Neural cell (in vitro differentiated cells): ENCODE results near the gene GPR142. TPM values are rescaled to one million over a fixed set of nuclear protein-coding genes. Genes with fewer than 3 reads are reported as not detected.

Source experiments
- H2AFZ ChIP-seq: fragments of 200-600, 300-800 bp; sonication (generic), shearing (Covaris generic); 2 replicates; pipeline ENCODE4 v1.6.0; 2014; ENCODE audit warnings: low read depth, mild to moderate bottlenecking, antibody characterized with exemption, low read length, moderate library complexity
- H3F3A ChIP-seq: fragments of 200-600 bp; shearing (Covaris generic); 2 replicates; pipeline ENCODE4 v1.6.1; 2016; ENCODE audit warnings: mild to moderate bottlenecking, moderate library complexity, mixed read lengths, antibody characterized with exemption, low read length; ENCODE audit not compliant: insufficient read depth, poor library complexity, severe bottlenecking
- H3K27ac ChIP-seq: fragments of 200-600, 300-800 bp; sonication (generic), shearing (Covaris generic); 2 replicates; pipeline ENCODE4 v1.5.1; 2014; ENCODE audit warnings: mild to moderate bottlenecking, low read length, moderate library complexity
- H3K27me3 ChIP-seq: fragments of 300-800, 200-600 bp; sonication (generic), shearing (Covaris generic); 2 replicates; pipeline ENCODE4 v1.6.0; 2014; ENCODE audit warnings: mild to moderate bottlenecking, low read depth, low read length, moderate library complexity; ENCODE audit not compliant: insufficient read depth
- H3K36me3 ChIP-seq: fragments of 300-800, 200-600 bp; sonication (generic), shearing (Covaris generic); 2 replicates; pipeline ENCODE4 v1.5.1; 2014; ENCODE audit warnings: mild to moderate bottlenecking, antibody characterized with exemption, low read length, moderate library complexity; ENCODE audit not compliant: insufficient read depth
- H3K4me2 ChIP-seq: fragments of 300-800, 200-600 bp; sonication (generic), shearing (Covaris generic); 2 replicates; pipeline ENCODE4 v1.6.0; 2014; ENCODE audit warnings: mild to moderate bottlenecking, low read length
- H3K4me3 ChIP-seq: fragments of 300-800, 200-600 bp; sonication (generic), shearing (Covaris generic); 2 replicates; pipeline ENCODE4 v1.5.1; 2014; ENCODE audit warnings: mild to moderate bottlenecking, low read length, moderate library complexity
- H3K79me2 ChIP-seq: fragments of 200-600 bp; shearing (Covaris generic); replicated peaks from 2 replicates; pipeline ENCODE4 v1.6.0; 2014; ENCODE audit warnings: mild to moderate bottlenecking, low read length, moderate library complexity; ENCODE audit not compliant: insufficient read depth
- H3K9ac ChIP-seq: fragments of 300-800, 200-600 bp; sonication (generic), shearing (Covaris generic); 2 replicates; pipeline ENCODE4 v1.6.1; 2016; ENCODE audit warnings: mild to moderate bottlenecking, low read length, mixed read lengths
- H3K9me2 ChIP-seq: fragments of 200-600 bp; shearing (Covaris generic); 2 replicates; pipeline ENCODE4 v1.6.1; 2016; ENCODE audit warnings: mild to moderate bottlenecking, low read length, mixed read lengths; ENCODE audit not compliant: insufficient read depth
- H3K9me3 ChIP-seq: fragments of 200-600, 300-800 bp; sonication (generic), shearing (Covaris generic); 2 replicates; pipeline ENCODE4 v1.6.1; 2016; ENCODE audit warnings: mild to moderate bottlenecking, mixed run types, low read length, moderate library complexity, mixed read lengths
- H4K20me1 ChIP-seq: fragments of 200-600 bp; shearing (Covaris generic); 2 replicates; pipeline ENCODE4 v1.6.1; 2016; ENCODE audit warnings: mild to moderate bottlenecking, mixed run types; ENCODE audit not compliant: insufficient read depth
- EP300 ChIP-seq: fragments of 450-650 bp; conservative IDR thresholded peaks from 2 replicates; pipeline ENCODE4 v1.6.1; 2014; ENCODE audit warnings: antibody characterized with exemption, mild to moderate bottlenecking, moderate library complexity; ENCODE audit not compliant: poor library complexity, severe bottlenecking
- EZH2 ChIP-seq: fragments of 200-600, 300-800 bp; shearing (Covaris generic), sonication (generic); IDR thresholded peaks from 2 replicates; pipeline ENCODE4 v1.6.1; 2014; ENCODE audit warnings: antibody characterized with exemption, low read length, borderline replicate concordance, mild to moderate bottlenecking; ENCODE audit not compliant: insufficient read depth, poor library complexity, severe bottlenecking
- MXI1 ChIP-seq: fragments of 450-650 bp; conservative IDR thresholded peaks from 2 replicates; pipeline ENCODE4 v1.6.1; 2014; ENCODE audit warnings: antibody characterized with exemption, mild to moderate bottlenecking; ENCODE audit not compliant: poor library complexity, severe bottlenecking
- POLR2AphosphoS5 ChIP-seq: IDR thresholded peaks from 2 replicates; pipeline ENCODE4 v1.6.1; 2012
- RAD21 ChIP-seq: fragments of 450-650 bp; conservative IDR thresholded peaks from 2 replicates; pipeline ENCODE4 v1.6.1; 2014; ENCODE audit warnings: antibody characterized with exemption, mild to moderate bottlenecking, moderate library complexity
- SMC3 ChIP-seq: fragments of 450-650 bp; conservative IDR thresholded peaks from 2 replicates; pipeline ENCODE4 v1.6.1; 2014; ENCODE audit warnings: antibody characterized with exemption, mild to moderate bottlenecking, moderate library complexity; ENCODE audit not compliant: poor library complexity
- TAF1 ChIP-seq: IDR thresholded peaks from 2 replicates; pipeline ENCODE4 v1.6.1; 2012; ENCODE audit warnings: low read depth
- polyA plus RNA-seq: library from polyadenylated mRNA; depleted of rRNA; stranded (reverse); fragments of >200 nt; gene quantifications from 2 replicates; pipeline ENCODE4 v1.2.3, GENCODE V29; 2014
- TF ChIP-seq, protein P1 (sequence below): fragments of 450-650 bp; IDR thresholded peaks from 2 replicates; pipeline ENCODE4 v1.5.1; 2014; ENCODE audit warnings: antibody characterized with exemption, mild to moderate bottlenecking, moderate library complexity; ENCODE audit not compliant: poor library complexity, severe bottlenecking
- TF ChIP-seq, protein P2 (sequence below): IDR thresholded peaks from 2 replicates; pipeline ENCODE4 v1.6.1; 2012; ENCODE audit warnings: borderline replicate concordance

Gene GPR142
- polyA plus RNA-seq, 1 donor from 2014 or later = not detected

DNA sequence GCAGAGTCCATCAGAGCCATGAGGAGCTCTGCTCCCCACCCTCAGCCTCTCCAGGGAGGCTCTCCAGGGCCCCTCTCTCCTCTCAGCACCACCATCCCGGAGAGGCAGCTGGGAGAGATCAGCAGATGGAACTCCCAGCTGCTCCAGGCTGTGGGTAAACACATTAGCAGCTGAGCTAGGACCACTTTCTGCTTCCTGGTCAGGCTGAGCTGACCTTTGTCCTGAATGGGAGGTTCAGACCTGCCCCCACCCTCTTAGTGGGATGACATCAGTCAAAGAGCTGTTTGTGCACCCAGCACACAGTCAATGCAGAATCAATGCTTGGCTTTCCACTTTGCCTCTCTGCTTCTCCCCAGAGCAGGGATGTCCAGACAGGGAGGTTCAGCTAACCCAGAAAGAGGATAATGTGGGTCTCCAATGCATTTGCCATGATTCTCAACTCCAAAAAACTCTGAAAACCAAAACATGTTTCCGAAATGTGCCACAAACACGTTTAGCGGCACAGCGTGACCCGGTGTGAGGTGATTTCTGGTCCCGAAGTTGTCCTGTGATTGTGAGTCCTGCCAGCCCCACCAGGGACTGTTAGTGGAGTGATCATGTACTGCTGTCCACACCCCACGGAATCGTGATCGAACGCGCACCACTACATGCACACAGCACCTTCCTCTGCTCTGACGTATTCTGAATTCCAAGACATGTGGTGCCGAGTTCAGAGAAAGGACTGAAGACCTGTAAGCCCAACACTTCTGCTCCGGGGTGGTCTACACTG is 6.7 kb downstream of the GPR142 start:
- no peak overlapping the region for H3K9ac ChIP-seq
- no peak overlapping the region for H3K4me3 ChIP-seq
- H3K36me3 ChIP-seq = no peaks in the 10 kb centered on the region
- H3K27me3 ChIP-seq = no peaks in the 10 kb centered on the region
- H3K9me2 ChIP-seq = no peaks in the 10 kb centered on the region
- no peaks in the 10 kb centered on the region for H4K20me1 ChIP-seq
- no peak for TF ChIP-seq MXI1
- TF ChIP-seq SMC3 = no peak
- TF ChIP-seq, protein P1, sequence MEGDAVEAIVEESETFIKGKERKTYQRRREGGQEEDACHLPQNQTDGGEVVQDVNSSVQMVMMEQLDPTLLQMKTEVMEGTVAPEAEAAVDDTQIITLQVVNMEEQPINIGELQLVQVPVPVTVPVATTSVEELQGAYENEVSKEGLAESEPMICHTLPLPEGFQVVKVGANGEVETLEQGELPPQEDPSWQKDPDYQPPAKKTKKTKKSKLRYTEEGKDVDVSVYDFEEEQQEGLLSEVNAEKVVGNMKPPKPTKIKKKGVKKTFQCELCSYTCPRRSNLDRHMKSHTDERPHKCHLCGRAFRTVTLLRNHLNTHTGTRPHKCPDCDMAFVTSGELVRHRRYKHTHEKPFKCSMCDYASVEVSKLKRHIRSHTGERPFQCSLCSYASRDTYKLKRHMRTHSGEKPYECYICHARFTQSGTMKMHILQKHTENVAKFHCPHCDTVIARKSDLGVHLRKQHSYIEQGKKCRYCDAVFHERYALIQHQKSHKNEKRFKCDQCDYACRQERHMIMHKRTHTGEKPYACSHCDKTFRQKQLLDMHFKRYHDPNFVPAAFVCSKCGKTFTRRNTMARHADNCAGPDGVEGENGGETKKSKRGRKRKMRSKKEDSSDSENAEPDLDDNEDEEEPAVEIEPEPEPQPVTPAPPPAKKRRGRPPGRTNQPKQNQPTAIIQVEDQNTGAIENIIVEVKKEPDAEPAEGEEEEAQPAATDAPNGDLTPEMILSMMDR = no peak
- TF ChIP-seq RAD21 = no peak
- TF ChIP-seq EP300 = no peak
- TF ChIP-seq TAF1 = no peak
- TF ChIP-seq EZH2 = no peak
- TF ChIP-seq, protein P2, sequence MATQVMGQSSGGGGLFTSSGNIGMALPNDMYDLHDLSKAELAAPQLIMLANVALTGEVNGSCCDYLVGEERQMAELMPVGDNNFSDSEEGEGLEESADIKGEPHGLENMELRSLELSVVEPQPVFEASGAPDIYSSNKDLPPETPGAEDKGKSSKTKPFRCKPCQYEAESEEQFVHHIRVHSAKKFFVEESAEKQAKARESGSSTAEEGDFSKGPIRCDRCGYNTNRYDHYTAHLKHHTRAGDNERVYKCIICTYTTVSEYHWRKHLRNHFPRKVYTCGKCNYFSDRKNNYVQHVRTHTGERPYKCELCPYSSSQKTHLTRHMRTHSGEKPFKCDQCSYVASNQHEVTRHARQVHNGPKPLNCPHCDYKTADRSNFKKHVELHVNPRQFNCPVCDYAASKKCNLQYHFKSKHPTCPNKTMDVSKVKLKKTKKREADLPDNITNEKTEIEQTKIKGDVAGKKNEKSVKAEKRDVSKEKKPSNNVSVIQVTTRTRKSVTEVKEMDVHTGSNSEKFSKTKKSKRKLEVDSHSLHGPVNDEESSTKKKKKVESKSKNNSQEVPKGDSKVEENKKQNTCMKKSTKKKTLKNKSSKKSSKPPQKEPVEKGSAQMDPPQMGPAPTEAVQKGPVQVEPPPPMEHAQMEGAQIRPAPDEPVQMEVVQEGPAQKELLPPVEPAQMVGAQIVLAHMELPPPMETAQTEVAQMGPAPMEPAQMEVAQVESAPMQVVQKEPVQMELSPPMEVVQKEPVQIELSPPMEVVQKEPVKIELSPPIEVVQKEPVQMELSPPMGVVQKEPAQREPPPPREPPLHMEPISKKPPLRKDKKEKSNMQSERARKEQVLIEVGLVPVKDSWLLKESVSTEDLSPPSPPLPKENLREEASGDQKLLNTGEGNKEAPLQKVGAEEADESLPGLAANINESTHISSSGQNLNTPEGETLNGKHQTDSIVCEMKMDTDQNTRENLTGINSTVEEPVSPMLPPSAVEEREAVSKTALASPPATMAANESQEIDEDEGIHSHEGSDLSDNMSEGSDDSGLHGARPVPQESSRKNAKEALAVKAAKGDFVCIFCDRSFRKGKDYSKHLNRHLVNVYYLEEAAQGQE = no peak
- TF ChIP-seq POLR2AphosphoS5 = no peak
- no peaks in the 10 kb centered on the region for H3K79me2 ChIP-seq
- no peaks in the 10 kb centered on the region for H3F3A ChIP-seq
- no peak overlapping the region for H3K27ac ChIP-seq
- no peak overlapping the region for H3K4me2 ChIP-seq
- H2AFZ ChIP-seq = no peak overlapping the region
- H3K9me3 ChIP-seq = no peaks in the 10 kb centered on the region

DNA sequence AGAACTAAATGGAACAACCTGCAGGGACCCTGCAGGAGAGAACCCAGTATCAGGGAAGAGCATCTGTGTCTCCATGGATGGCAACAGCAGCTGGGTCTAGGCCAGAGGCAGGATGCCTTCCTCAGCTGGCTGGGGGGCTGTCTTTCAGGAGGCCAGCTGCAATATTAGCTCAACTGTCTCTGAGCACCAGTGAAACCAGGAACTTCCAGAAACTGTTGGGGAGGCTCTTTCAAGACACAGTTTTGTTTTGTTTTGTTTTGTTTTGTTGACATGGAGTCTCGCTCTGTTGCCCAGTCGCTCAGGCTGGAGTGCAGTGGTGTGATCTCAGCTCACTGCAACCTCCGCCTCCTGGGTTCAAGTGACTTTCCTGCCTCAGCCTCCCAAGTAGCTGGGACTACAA is 7.6 kb downstream of the GPR142 start:
- H3K9me3 ChIP-seq = no peaks in the 10 kb centered on the region
- no peak overlapping the region for H3K4me3 ChIP-seq
- H4K20me1 ChIP-seq = no peaks in the 10 kb centered on the region
- no peak overlapping the region for H3K4me2 ChIP-seq
- TF ChIP-seq, protein P1 = no peak
- no peak for TF ChIP-seq RAD21
- TF ChIP-seq TAF1 = no peak
- no peak for TF ChIP-seq POLR2AphosphoS5
- TF ChIP-seq, protein P2 = no peak
- no peak for TF ChIP-seq EZH2
- TF ChIP-seq MXI1 = no peak
- TF ChIP-seq SMC3 = no peak
- no peak for TF ChIP-seq EP300
- H3K9ac ChIP-seq = no peak overlapping the region
- H3K9me2 ChIP-seq = no peaks in the 10 kb centered on the region
- no peaks in the 10 kb centered on the region for H3F3A ChIP-seq
- H3K27ac ChIP-seq = no peak overlapping the region
- no peaks in the 10 kb centered on the region for H3K79me2 ChIP-seq
- no peak overlapping the region for H2AFZ ChIP-seq
- no peaks in the 10 kb centered on the region for H3K36me3 ChIP-seq
- H3K27me3 ChIP-seq = no peaks in the 10 kb centered on the region
